Esophagus (tissue), 2 donors: ENCODE results near the gene WNK2. TPM values are rescaled to one million over a fixed set of nuclear protein-coding genes. Genes with fewer than 3 reads are reported as not detected.

Experiments used
- H3K27ac ChIP-seq, 2 donors: one replicate each; pipeline ENCODE4 v1.5.1; 2013; ENCODE audit warnings: low read depth in 2 of 2, mild to moderate bottlenecking in 2 of 2, inconsistent platforms in 1 of 2, low read length in 1 of 2, moderate library complexity in 1 of 2
- H3K27me3 ChIP-seq, 2 donors: one replicate each; pipeline ENCODE4 v1.6.1; 2013; ENCODE audit warnings: low read length in 2 of 2, control low read depth in 1 of 2, mild to moderate bottlenecking in 1 of 2; ENCODE audit not compliant: insufficient read depth in 2 of 2, control insufficient read depth in 1 of 2
- H3K36me3 ChIP-seq, 2 donors: one replicate each; pipeline ENCODE4 v1.6.1; 2013; ENCODE audit warnings: low read length in 1 of 2; ENCODE audit not compliant: control insufficient read depth in 2 of 2, insufficient read depth in 2 of 2
- H3K4me1 ChIP-seq, 2 donors: one replicate each; pipeline ENCODE4 v1.6.1; 2013; ENCODE audit warnings: low read length in 1 of 2; ENCODE audit not compliant: control insufficient read depth in 2 of 2, insufficient read depth in 2 of 2
- H3K4me3 ChIP-seq, 2 donors: one replicate each; pipeline ENCODE4 v1.5.1; 2013; ENCODE audit warnings: low read length in 2 of 2, mild to moderate bottlenecking in 2 of 2, low read depth in 1 of 2, moderate library complexity in 1 of 2
- H3K9me3 ChIP-seq, 2 donors: one replicate each; pipeline ENCODE4 v1.6.1; 2013; ENCODE audit warnings: mild to moderate bottlenecking in 2 of 2, low read depth in 1 of 2, low read length in 1 of 2, moderate library complexity in 1 of 2; ENCODE audit not compliant: control insufficient read depth in 2 of 2, insufficient read depth in 1 of 2
- WGBS, 2 donors: extraction: QIAGEN DNeasy Blood & Tissue Kit; methylation state at CpG; one replicate each; pipeline ENCODE4 v1.1.7; 2013; 5-methylcytosine and 5-hydroxymethylcytosine counted together
- polyA plus RNA-seq, 2 donors: library from polyadenylated mRNA; stranded (reverse); fragments of 200-250 nt; gene quantifications; one replicate each; pipeline ENCODE4 v1.2.3, GENCODE V29; 2013
- donor health status: healthy with polysubstance abuse.
- donor health status: Bipolar disorder and iron deficiency.

Gene WNK2
- polyA plus RNA-seq, 2 donors: 2.1 to 3.4 TPM

- Histone ChIP-seq H3K27me3 (no peaks in the 10 kb centered on the region), H3K36me3 (no peaks in the 10 kb centered on the region), H3K27ac (no peak overlapping the region), H3K4me3 (no peak overlapping the region), H3K9me3 (no peaks in the 10 kb centered on the region), H3K4me1 (peaks cover 0 to 5% of the 10 kb centered on the region in 2 donors)
- 63 to 71% methylated on average over 9 of the region's 9 CpGs for WGBS, 2 donors
Observed at GRCh38 chr9:93240891-93241334, 57.0 kb downstream of the WNK2 start.

GRCh38 chr9:93243112-93243511, 59.2 kb downstream of the WNK2 start:
- Histone ChIP-seq H3K36me3 (no peaks in the 10 kb centered on the region), H3K27ac (no peak overlapping the region), H3K27me3 (no peaks in the 10 kb centered on the region), H3K4me3 (no peak overlapping the region), H3K4me1 (peaks cover 0 to 8% of the 10 kb centered on the region in 2 donors), H3K9me3 (no peaks in the 10 kb centered on the region)
- WGBS, 2 donors: 84 to 86% methylated on average over 9 of the region's 9 CpGs

- 76 to 78% methylated on average over 5 of the region's 5 CpGs for WGBS, 2 donors
- Histone ChIP-seq H3K27ac (no peak overlapping the region), H3K9me3 (no peaks in the 10 kb centered on the region), H3K4me1 (peaks cover 0 to 8% of the 10 kb centered on the region in 2 donors), H3K4me3 (no peak overlapping the region), H3K36me3 (no peaks in the 10 kb centered on the region), H3K27me3 (no peaks in the 10 kb centered on the region)
Observed at GRCh38 chr9:93244101-93244500, 60.2 kb downstream of the WNK2 start.

GRCh38 chr9:93244510-93245436, 60.8 kb downstream of the WNK2 start:
- Histone ChIP-seq H3K36me3 (no peaks in the 10 kb centered on the region), H3K4me1 (peaks cover 0 to 8% of the 10 kb centered on the region in 2 donors), H3K27me3 (no peaks in the 10 kb centered on the region), H3K4me3 (no peak overlapping the region), H3K27ac (no peak overlapping the region), H3K9me3 (no peaks in the 10 kb centered on the region)
- 69 to 70% methylated on average over 24 of the region's 24 CpGs for WGBS, 2 donors

GRCh38 chr9:93245437-93245970, 61.6 kb downstream of the WNK2 start:
- Histone ChIP-seq H3K27ac (no peak overlapping the region), H3K4me3 (no peak overlapping the region), H3K9me3 (no peaks in the 10 kb centered on the region), H3K27me3 (no peaks in the 10 kb centered on the region), H3K4me1 (peaks cover 0 to 8% of the 10 kb centered on the region in 2 donors), H3K36me3 (no peaks in the 10 kb centered on the region)
- 84 to 90% methylated on average over 5 of the region's 5 CpGs for WGBS, 2 donors

- no peak overlapping the region for H3K4me3 ChIP-seq
- H3K27me3 ChIP-seq: no peaks in the 10 kb centered on the region
- 90 to 91% methylated on average over 14 of the region's 14 CpGs for WGBS, 2 donors
- no peak overlapping the region for H3K27ac ChIP-seq
- H3K4me1 ChIP-seq: peaks cover 0 to 8% of the 10 kb centered on the region in 2 donors
- H3K9me3 ChIP-seq: no peaks in the 10 kb centered on the region
- H3K36me3 ChIP-seq: no peaks in the 10 kb centered on the region
Observed at GRCh38 chr9:93246111-93246510, 62.2 kb downstream of the WNK2 start.

- no peaks in the 10 kb centered on the region for H3K36me3 ChIP-seq
- H3K27ac ChIP-seq: no peak overlapping the region
- no peak overlapping the region for H3K4me3 ChIP-seq
- H3K27me3 ChIP-seq: no peaks in the 10 kb centered on the region
- peaks cover 0 to 8% of the 10 kb centered on the region in 2 donors for H3K4me1 ChIP-seq
- no peaks in the 10 kb centered on the region for H3K9me3 ChIP-seq
- WGBS, 2 donors: 91 to 96% methylated on average over 7 of the region's 7 CpGs
Observed at GRCh38 chr9:93246526-93246925, 62.6 kb downstream of the WNK2 start.

GRCh38 chr9:93247099-93247865, 63.3 kb downstream of the WNK2 start:
- Histone ChIP-seq H3K9me3 (no peaks in the 10 kb centered on the region), H3K4me1 (peaks cover 0 to 8% of the 10 kb centered on the region in 2 donors), H3K27ac (no peak overlapping the region), H3K27me3 (no peaks in the 10 kb centered on the region), H3K36me3 (no peaks in the 10 kb centered on the region), H3K4me3 (no peak overlapping the region)
- WGBS, 2 donors: 94% methylated on average over 36 of the region's 36 CpGs

GRCh38 chr9:93247892-93248291, 64.0 kb downstream of the WNK2 start:
- Histone ChIP-seq H3K4me3 (no peak overlapping the region), H3K36me3 (no peaks in the 10 kb centered on the region), H3K27ac (no peak overlapping the region), H3K9me3 (no peaks in the 10 kb centered on the region), H3K27me3 (no peaks in the 10 kb centered on the region), H3K4me1 (peaks cover 0 to 8% of the 10 kb centered on the region in 2 donors)
- 79 to 81% methylated on average over 9 of the region's 9 CpGs for whole genome bisulfite sequencing, 2 donors
